H9 (cell line): ENCODE measurements around the gene ETV4. TPM values are rescaled to one million over a fixed set of nuclear protein-coding genes. Genes with fewer than 3 reads are reported as not detected.

Experiments used
- DNase-seq: peaks from one replicate; pipeline ENCODE4 v3.0.0-alpha.2; 2017
- H2AFZ ChIP-seq: one replicate; pipeline ENCODE4 v1.6.1; 2013; ENCODE audit warnings: mild to moderate bottlenecking, low read length, control low read depth, moderate library complexity
- H2AK5ac ChIP-seq: 2 replicates; pipeline ENCODE4 v1.6.1; 2013; ENCODE audit warnings: low read length, control low read depth, mixed read lengths; ENCODE audit not compliant: insufficient read length
- H2BK120ac ChIP-seq: one replicate; pipeline ENCODE4 v1.6.1; 2013; ENCODE audit warnings: low read depth, mild to moderate bottlenecking, low read length, control low read depth, inconsistent platforms; ENCODE audit not compliant: poor library complexity, severe bottlenecking
- H2BK12ac ChIP-seq: 2 replicates; pipeline ENCODE4 v1.6.1; 2013; ENCODE audit warnings: low read length, control low read depth, mixed read lengths, low read depth; ENCODE audit not compliant: insufficient read length
- H2BK15ac ChIP-seq: 2 replicates; pipeline ENCODE4 v1.6.1; 2013; ENCODE audit warnings: low read depth, low read length, control low read depth
- H2BK20ac ChIP-seq: one replicate; pipeline ENCODE4 v1.6.1; 2013; ENCODE audit warnings: low read depth, mild to moderate bottlenecking, low read length, control low read depth, inconsistent platforms; ENCODE audit not compliant: poor library complexity, severe bottlenecking
- H2BK5ac ChIP-seq: 2 replicates; pipeline ENCODE4 v1.6.1; 2013; ENCODE audit warnings: low read length, control low read depth, mixed read lengths; ENCODE audit not compliant: insufficient read length
- H3K14ac ChIP-seq: 2 replicates; pipeline ENCODE4 v1.6.1; 2013; ENCODE audit warnings: low read length, control low read depth; ENCODE audit not compliant: insufficient read depth
- H3K18ac ChIP-seq: 2 replicates; pipeline ENCODE4 v1.6.1; 2013; ENCODE audit warnings: low read depth, mild to moderate bottlenecking, mixed read lengths, low read length, control low read depth; ENCODE audit not compliant: insufficient read length
- H3K23ac ChIP-seq: 2 replicates; pipeline ENCODE4 v1.6.1; 2013; ENCODE audit warnings: low read length, control low read depth, mixed read lengths, low read depth; ENCODE audit not compliant: insufficient read length
- H3K23me2 ChIP-seq: 2 replicates; pipeline ENCODE4 v1.6.1; 2013; ENCODE audit warnings: low read depth, mild to moderate bottlenecking, mixed read lengths, low read length, control low read depth; ENCODE audit not compliant: insufficient read length, poor library complexity, severe bottlenecking
- H3K27ac ChIP-seq: 2 replicates; pipeline ENCODE4 v1.5.1; 2013; ENCODE audit warnings: low read length, control low read depth, mixed read lengths, low read depth; ENCODE audit not compliant: insufficient read length
- H3K27me3 ChIP-seq: 2 replicates; pipeline ENCODE4 v1.6.1; 2013; ENCODE audit warnings: low read length, control low read depth, inconsistent platforms; ENCODE audit not compliant: insufficient read depth
- H3K4ac ChIP-seq: 2 replicates; pipeline ENCODE4 v1.6.1; 2013; ENCODE audit warnings: low read depth, mild to moderate bottlenecking, control low read depth, inconsistent platforms, low read length, moderate library complexity
- H3K4me1 ChIP-seq: 2 replicates; pipeline ENCODE4 v1.6.1; 2013; ENCODE audit warnings: low read length, control low read depth, inconsistent platforms; ENCODE audit not compliant: insufficient read depth
- H3K4me2 ChIP-seq: 2 replicates; pipeline ENCODE4 v1.6.1; 2013; ENCODE audit warnings: low read length, control low read depth, mixed read lengths; ENCODE audit not compliant: insufficient read length, insufficient read depth
- H3K56ac ChIP-seq: 2 replicates; pipeline ENCODE4 v1.6.1; 2013; ENCODE audit warnings: low read depth, mild to moderate bottlenecking, mixed read lengths, low read length, control low read depth; ENCODE audit not compliant: insufficient read length
- H3K79me1 ChIP-seq: 2 replicates; pipeline ENCODE4 v1.6.1; 2013; ENCODE audit warnings: low read depth, mild to moderate bottlenecking, moderate library complexity, low read length, control low read depth, inconsistent platforms; ENCODE audit not compliant: insufficient read depth, poor library complexity, severe bottlenecking
- H3K79me2 ChIP-seq: 2 replicates; pipeline ENCODE4 v1.6.1; 2013; ENCODE audit warnings: low read length, control low read depth, inconsistent platforms; ENCODE audit not compliant: insufficient read depth
- H3K9ac ChIP-seq: 2 replicates; pipeline ENCODE4 v1.6.1; 2013; ENCODE audit warnings: low read length, control low read depth, mixed read lengths; ENCODE audit not compliant: insufficient read length; ENCODE audit errors: extremely low read depth
- H3K9me3 ChIP-seq: one replicate; pipeline ENCODE4 v1.6.1; 2013; ENCODE audit warnings: low read depth, low read length, inconsistent platforms; ENCODE audit not compliant: control insufficient read depth
- H3T11ph ChIP-seq: one replicate; pipeline ENCODE4 v1.6.1; 2013; ENCODE audit warnings: mild to moderate bottlenecking, low read length, control low read depth, inconsistent platforms
- H4K20me1 ChIP-seq: one replicate; pipeline ENCODE4 v1.6.1; 2013; ENCODE audit not compliant: control insufficient read depth, insufficient read length, insufficient read depth
- H4K5ac ChIP-seq: 2 replicates; pipeline ENCODE4 v1.6.1; 2013; ENCODE audit warnings: low read depth, mild to moderate bottlenecking, mixed read lengths, low read length, control low read depth; ENCODE audit not compliant: insufficient read length
- H4K8ac ChIP-seq: replicated peaks from 2 replicates; pipeline ENCODE4 v1.6.1; 2013; ENCODE audit warnings: low read length, control low read depth, mixed read lengths, low read depth; ENCODE audit not compliant: insufficient read length
- H4K91ac ChIP-seq: 2 replicates; pipeline ENCODE4 v1.6.1; 2013; ENCODE audit warnings: low read depth, mild to moderate bottlenecking, moderate library complexity, mixed read lengths, low read length, control low read depth; ENCODE audit not compliant: insufficient read length
- H3K27ac Mint-ChIP-seq, 3 experiments: 2 replicates in 2 of 3; 3 replicates in 1 of 3; pipeline ENCODE4 v1.8.0; 2020 to 2021; ENCODE audit warnings: mixed read lengths in 3 of 3, mild to moderate bottlenecking in 1 of 3, moderate library complexity in 1 of 3
- H3K27me3 Mint-ChIP-seq: 2 replicates; pipeline ENCODE4 v1.8.0; 2021; ENCODE audit warnings: low read depth, mild to moderate bottlenecking, moderate library complexity, mixed read lengths
- H3K36me3 Mint-ChIP-seq, 3 experiments: 2 replicates in 2 of 3; 3 replicates in 1 of 3; pipeline ENCODE4 v1.8.0; 2020 to 2021; ENCODE audit warnings: low read depth in 3 of 3, mixed read lengths in 3 of 3; ENCODE audit not compliant: insufficient read depth in 1 of 3
- H3K4me1 Mint-ChIP-seq, 2 experiments: 2 replicates each; pipeline ENCODE4 v1.8.0; 2020; ENCODE audit warnings: mixed read lengths in 2 of 2
- H3K4me3 Mint-ChIP-seq, 2 experiments: 2 replicates in 1 of 2; 3 replicates in 1 of 2; pipeline ENCODE4 v1.8.0; 2020 to 2021; ENCODE audit warnings: mild to moderate bottlenecking in 2 of 2, mixed read lengths in 2 of 2, moderate library complexity in 1 of 2
- H3K9me3 Mint-ChIP-seq, 2 experiments: 2 replicates in 1 of 2; 3 replicates in 1 of 2; pipeline ENCODE4 v1.8.0; 2020; ENCODE audit warnings: mild to moderate bottlenecking in 2 of 2, mixed read lengths in 2 of 2, moderate library complexity in 1 of 2
- CTCF ChIP-seq: fragments of 200-600 bp; sonication (generic); conservative IDR thresholded peaks from 3 replicates; pipeline ENCODE4 v1.8.0; 2021; ENCODE audit warnings: antibody characterized with exemption, mild to moderate bottlenecking
- WGBS: extraction: QIAGEN DNeasy Blood & Tissue Kit; methylation state at CpG from one replicate; pipeline ENCODE4 v1.1.7; 2013; ENCODE audit warnings: missing lambda C conversion rate, low lambda C conversion rate, mixed read lengths; ENCODE audit not compliant: insufficient read length; ENCODE audit errors: extremely low coverage; 5-methylcytosine and 5-hydroxymethylcytosine counted together
- total RNA-seq: library from RNA; stranded (reverse); gene quantifications from 2 replicates; pipeline ENCODE4 v1.2.1, GENCODE V29; 2021

Gene ETV4
- total RNA-seq, 1 experiment from 2014 or later = 74.4 TPM

GRCh38 chr17:43560461-43561427 is 14.6 kb upstream of the ETV4 start:
- Histone ChIP-seq H3K27ac (no peak overlapping the region), H3K79me1 (no peaks in the 10 kb centered on the region), H3K18ac (no peak overlapping the region), H2AFZ (no peak overlapping the region), H3K9me3 (no peaks in the 10 kb centered on the region), H2BK20ac (no peak overlapping the region), H4K8ac (no peak overlapping the region), H3K23ac (no peak overlapping the region), H2BK120ac (no peak overlapping the region), H3T11ph (no peak overlapping the region), H3K4ac (no peak overlapping the region), H3K56ac (no peak overlapping the region), H2BK12ac (no peak overlapping the region), H4K5ac (no peak overlapping the region), H3K4me1 (peaks cover 17% of the 10 kb centered on the region), H4K91ac (no peak overlapping the region), H3K79me2 (no peaks in the 10 kb centered on the region), H3K4me2 (no peak overlapping the region), H3K14ac (no peak overlapping the region), H2AK5ac (no peak overlapping the region), H3K9ac (no peak overlapping the region), H2BK5ac (no peak overlapping the region), H3K27me3 (no peaks in the 10 kb centered on the region; the same call in 1 of the 2 replicates), H3K23me2 (no peaks in the 10 kb centered on the region), H2BK15ac (no peak overlapping the region), H4K20me1 (no peaks in the 10 kb centered on the region)
- TF ChIP-seq CTCF = no peak
- WGBS = no CpG with 5 or more reads among the region's 7 CpGs
- H3K27me3 Mint-ChIP-seq = peaks cover 43% of the 10 kb centered on the region
- peaks cover 0 to 3% of the 10 kb centered on the region in 2 experiments; a peak in 2 of 5 replicates for H3K9me3 Mint-ChIP-seq
- no peak for DNase-seq
- H3K27ac Mint-ChIP-seq = peak overlapping the region in 1 of 3 experiments; percentile 9; a peak in 1 of 7 replicates
- H3K4me3 Mint-ChIP-seq = no peak overlapping the region
- peaks cover 35 to 39% of the 10 kb centered on the region in 2 experiments for H3K4me1 Mint-ChIP-seq
- H3K36me3 Mint-ChIP-seq = peaks cover 0 to 4% (median 1%) of the 10 kb centered on the region in 3 experiments; a peak in 2 of 7 replicates
